ENCODE data around the gene ZNF366.

The ZNF366 gene

GRCh38 chr5:72543365-72543764 lies 36.2 kb upstream of the ZNF366 start:
- no peaks in the 10 kb centered on the region for H3K4me1 ChIP-seq (ENCODE audit: control insufficient read depth, insufficient read depth, low read length)
- CTCF ChIA-PET, result interaction anchor here (0.6 kb wide), 1 partner anchor 23 kb away, joined by 3 read pairs; no protein-coding TSS in a partner anchor
- H3K27ac ChIP-seq (ENCODE audit: extremely low read depth, low read depth, low read length), result no peak overlapping the region
- TF ChIP-seq OSR2 (tag by site-specific recombination; IDR thresholded peaks at IDR 0.05) (no peak), HOXC10 (CRISPR knock-in tag; IDR thresholded peaks at IDR 0.05) (no peak), HOXA7 (CRISPR knock-in tag; IDR thresholded peaks at IDR 0.05; ENCODE audit: borderline replicate concordance) (no peak), ZNF521 (tag by site-specific recombination; IDR thresholded peaks at IDR 0.05) (no peak), ZBTB6 (tag by site-specific recombination; IDR thresholded peaks at IDR 0.05) (no peak), ZNF610 (tag by site-specific recombination; IDR thresholded peaks at IDR 0.05; ENCODE audit: borderline replicate concordance) (no peak), ZNF138 (tag by site-specific recombination; IDR thresholded peaks at IDR 0.05; ENCODE audit: borderline replicate concordance) (no peak), ZNF146 (tag by site-specific recombination; IDR thresholded peaks at IDR 0.05) (no peak), ZNF426 (tag by site-specific recombination; IDR thresholded peaks at IDR 0.05) (no peak), ZNF140 (tag by site-specific recombination; IDR thresholded peaks at IDR 0.05) (no peak), ZBTB1 (tag by site-specific recombination; IDR thresholded peaks at IDR 0.05) (no peak), ZNF114 (tag by site-specific recombination; IDR thresholded peaks at IDR 0.05) (no peak), ZNF623 (tag by site-specific recombination; IDR thresholded peaks at IDR 0.05) (no peak), KLF7 (tag by site-specific recombination; IDR thresholded peaks at IDR 0.05; ENCODE audit: borderline replicate concordance) (no peak), CTCF (tag by site-specific recombination; IDR thresholded peaks at IDR 0.05) (no peak)
- POLR2A ChIA-PET, result no interaction called here
- no peaks in the 10 kb centered on the region for H3K36me3 ChIP-seq (ENCODE audit: control insufficient read depth in 2 of 2, insufficient read depth in 1 of 2, low read length in 2 of 2)
- H3K9me3 ChIP-seq (ENCODE audit: control insufficient read depth, insufficient read depth, low read depth, low read length), result no peaks in the 10 kb centered on the region
- no peak overlapping the region for H3K4me3 ChIP-seq (ENCODE audit: low read depth, low read length)

- ChIA-PET POLR2A (no interaction called here), CTCF (no interaction called here)
- Histone ChIP-seq H3K4me1 (ENCODE audit: control insufficient read depth, insufficient read depth, low read length) (no peaks in the 10 kb centered on the region), H3K4me3 (ENCODE audit: low read depth, low read length) (no peak overlapping the region), H3K27ac (ENCODE audit: extremely low read depth, low read depth, low read length) (no peak overlapping the region), H3K9me3 (ENCODE audit: control insufficient read depth, insufficient read depth, low read depth, low read length) (no peaks in the 10 kb centered on the region), H3K36me3 (ENCODE audit: control insufficient read depth in 2 of 2, insufficient read depth in 1 of 2, low read length in 2 of 2) (no peaks in the 10 kb centered on the region)
- TF ChIP-seq ZNF146 (tag by site-specific recombination; IDR thresholded peaks at IDR 0.05), result peak; percentile 82
- no peak for TF ChIP-seq ZNF18 (tag by site-specific recombination; IDR thresholded peaks at IDR 0.05)
- no peak for TF ChIP-seq REPIN1 (tag by site-specific recombination; IDR thresholded peaks at IDR 0.05; ENCODE audit: low read depth)
- TF ChIP-seq BCL6B (tag by site-specific recombination; IDR thresholded peaks at IDR 0.05), result no peak
- TF ChIP-seq ZNF580 (tag by site-specific recombination; IDR thresholded peaks at IDR 0.05), result 0 out of 2 replicates have a peak, but pooled peaks have one; percentile 13
Observed at GRCh38 chr5:72542695-72543094, 35.5 kb upstream of the ZNF366 start.
